ENCODE measurements around the gene LPIN2. TPM values are rescaled to one million over a fixed set of nuclear protein-coding genes. Genes with fewer than 3 reads are reported as not detected.

LPIN2 gene
- total and polyA plus RNA-seq, 2 of the 13 experiments (the other 11 are each of a cell fraction or from before 2014, with no cell fraction given), result 46.0 to 119 TPM

DNA sequence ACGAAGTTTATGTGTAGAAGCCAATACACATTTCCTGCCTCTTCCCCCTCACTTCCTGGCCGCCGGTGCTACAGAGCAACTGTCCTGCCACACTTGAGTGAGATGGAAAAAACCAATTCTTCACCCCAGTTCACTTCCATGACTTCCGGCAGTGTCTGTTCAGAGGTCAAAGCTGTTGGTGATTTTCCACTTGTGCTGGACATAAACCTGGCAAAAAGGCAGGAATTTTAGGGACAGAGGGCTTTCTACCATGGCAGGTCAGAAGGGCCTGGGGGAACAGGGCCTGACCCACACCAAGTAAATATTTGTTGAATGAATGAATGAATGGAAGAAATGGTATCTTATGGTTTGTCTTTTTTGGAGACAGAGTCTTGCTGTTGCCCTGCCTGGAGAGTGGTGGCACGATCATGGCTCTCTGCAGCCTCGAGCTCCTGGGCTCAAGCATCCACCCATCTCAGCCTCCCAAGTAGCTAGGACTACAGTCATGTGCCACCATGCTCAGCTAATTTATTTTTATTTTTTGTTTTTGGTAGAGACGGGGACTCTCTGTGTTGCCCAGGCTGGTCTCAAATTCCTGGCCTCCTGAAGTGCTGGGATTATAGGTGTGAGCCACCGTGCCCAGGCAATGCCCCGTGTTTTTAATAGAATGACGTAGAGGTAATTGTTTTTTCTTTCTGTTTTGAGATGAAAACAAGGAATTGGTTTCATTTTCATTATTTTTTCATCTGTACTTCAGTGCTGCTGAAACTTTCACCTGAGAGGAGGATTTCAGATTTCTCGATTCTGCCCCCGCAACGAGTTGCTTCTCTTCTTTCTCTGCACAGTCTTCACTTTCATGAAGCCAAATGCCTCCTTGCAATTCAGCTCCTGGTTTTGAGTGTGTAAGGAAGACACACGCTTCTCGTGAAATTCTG, 48.0 kb upstream of the LPIN2 start (continued):
- TF ChIP-seq KMT2A (CRISPR knock-in tag; IDR thresholded peaks at IDR 0.05) (no peak), KLF15 (CRISPR knock-in tag; IDR thresholded peaks at IDR 0.05; ENCODE audit: borderline replicate concordance) (no peak), ZNF274 (CRISPR knock-in tag; IDR thresholded peaks at IDR 0.05) (no peak), JUN (CRISPR knock-in tag; IDR thresholded peaks at IDR 0.05) (peak; percentile 60), TOPORS (CRISPR knock-in tag; IDR thresholded peaks at IDR 0.05) (no peak; the same call in 1 of the 2 replicates), RBFOX2 (IDR thresholded peaks at IDR 0.05; ENCODE audit: low read depth, low read length) (peak; percentile 59), SP5 (CRISPR knock-in tag; IDR thresholded peaks at IDR 0.05; ENCODE audit: borderline replicate concordance, low read depth) (0 out of 2 replicates have a peak, but pooled peaks have one; percentile 22), HHEX (CRISPR knock-in tag; IDR thresholded peaks at IDR 0.05) (peak; percentile 72), BCL6 (CRISPR knock-in tag; IDR thresholded peaks at IDR 0.05) (peak; percentile 87), ZNF10 (CRISPR knock-in tag; IDR thresholded peaks at IDR 0.05; ENCODE audit: borderline replicate concordance, low read depth) (no peak), SETDB1 (CRISPR knock-in tag; IDR thresholded peaks at IDR 0.05; ENCODE audit: borderline replicate concordance) (no peak), ZNF839 (CRISPR knock-in tag; IDR thresholded peaks at IDR 0.05; ENCODE audit: borderline replicate concordance) (no peak)
- TF ChIP-seq, protein P1, sequence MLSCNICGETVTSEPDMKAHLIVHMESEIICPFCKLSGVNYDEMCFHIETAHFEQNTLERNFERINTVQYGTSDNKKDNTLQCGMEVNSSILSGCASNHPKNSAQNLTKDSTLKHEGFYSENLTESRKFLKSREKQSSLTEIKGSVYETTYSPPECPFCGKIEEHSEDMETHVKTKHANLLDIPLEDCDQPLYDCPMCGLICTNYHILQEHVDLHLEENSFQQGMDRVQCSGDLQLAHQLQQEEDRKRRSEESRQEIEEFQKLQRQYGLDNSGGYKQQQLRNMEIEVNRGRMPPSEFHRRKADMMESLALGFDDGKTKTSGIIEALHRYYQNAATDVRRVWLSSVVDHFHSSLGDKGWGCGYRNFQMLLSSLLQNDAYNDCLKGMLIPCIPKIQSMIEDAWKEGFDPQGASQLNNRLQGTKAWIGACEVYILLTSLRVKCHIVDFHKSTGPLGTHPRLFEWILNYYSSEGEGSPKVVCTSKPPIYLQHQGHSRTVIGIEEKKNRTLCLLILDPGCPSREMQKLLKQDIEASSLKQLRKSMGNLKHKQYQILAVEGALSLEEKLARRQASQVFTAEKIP (CRISPR knock-in tag; IDR thresholded peaks at IDR 0.05; ENCODE audit: borderline replicate concordance), result no peak
- TF ChIP-seq, protein P2, sequence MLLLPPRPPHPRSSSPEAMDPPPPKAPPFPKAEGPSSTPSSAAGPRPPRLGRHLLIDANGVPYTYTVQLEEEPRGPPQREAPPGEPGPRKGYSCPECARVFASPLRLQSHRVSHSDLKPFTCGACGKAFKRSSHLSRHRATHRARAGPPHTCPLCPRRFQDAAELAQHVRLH (CRISPR knock-in tag; IDR thresholded peaks at IDR 0.05; ENCODE audit: borderline replicate concordance, low read depth), result peak; percentile 75; the same call in 1 of the 2 replicates
- TF ChIP-seq, protein P3, sequence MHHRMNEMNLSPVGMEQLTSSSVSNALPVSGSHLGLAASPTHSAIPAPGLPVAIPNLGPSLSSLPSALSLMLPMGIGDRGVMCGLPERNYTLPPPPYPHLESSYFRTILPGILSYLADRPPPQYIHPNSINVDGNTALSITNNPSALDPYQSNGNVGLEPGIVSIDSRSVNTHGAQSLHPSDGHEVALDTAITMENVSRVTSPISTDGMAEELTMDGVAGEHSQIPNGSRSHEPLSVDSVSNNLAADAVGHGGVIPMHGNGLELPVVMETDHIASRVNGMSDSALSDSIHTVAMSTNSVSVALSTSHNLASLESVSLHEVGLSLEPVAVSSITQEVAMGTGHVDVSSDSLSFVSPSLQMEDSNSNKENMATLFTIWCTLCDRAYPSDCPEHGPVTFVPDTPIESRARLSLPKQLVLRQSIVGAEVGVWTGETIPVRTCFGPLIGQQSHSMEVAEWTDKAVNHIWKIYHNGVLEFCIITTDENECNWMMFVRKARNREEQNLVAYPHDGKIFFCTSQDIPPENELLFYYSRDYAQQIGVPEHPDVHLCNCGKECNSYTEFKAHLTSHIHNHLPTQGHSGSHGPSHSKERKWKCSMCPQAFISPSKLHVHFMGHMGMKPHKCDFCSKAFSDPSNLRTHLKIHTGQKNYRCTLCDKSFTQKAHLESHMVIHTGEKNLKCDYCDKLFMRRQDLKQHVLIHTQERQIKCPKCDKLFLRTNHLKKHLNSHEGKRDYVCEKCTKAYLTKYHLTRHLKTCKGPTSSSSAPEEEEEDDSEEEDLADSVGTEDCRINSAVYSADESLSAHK (CRISPR knock-in tag; IDR thresholded peaks at IDR 0.05; ENCODE audit: borderline replicate concordance), result no peak
- TF ChIP-seq, protein P4, sequence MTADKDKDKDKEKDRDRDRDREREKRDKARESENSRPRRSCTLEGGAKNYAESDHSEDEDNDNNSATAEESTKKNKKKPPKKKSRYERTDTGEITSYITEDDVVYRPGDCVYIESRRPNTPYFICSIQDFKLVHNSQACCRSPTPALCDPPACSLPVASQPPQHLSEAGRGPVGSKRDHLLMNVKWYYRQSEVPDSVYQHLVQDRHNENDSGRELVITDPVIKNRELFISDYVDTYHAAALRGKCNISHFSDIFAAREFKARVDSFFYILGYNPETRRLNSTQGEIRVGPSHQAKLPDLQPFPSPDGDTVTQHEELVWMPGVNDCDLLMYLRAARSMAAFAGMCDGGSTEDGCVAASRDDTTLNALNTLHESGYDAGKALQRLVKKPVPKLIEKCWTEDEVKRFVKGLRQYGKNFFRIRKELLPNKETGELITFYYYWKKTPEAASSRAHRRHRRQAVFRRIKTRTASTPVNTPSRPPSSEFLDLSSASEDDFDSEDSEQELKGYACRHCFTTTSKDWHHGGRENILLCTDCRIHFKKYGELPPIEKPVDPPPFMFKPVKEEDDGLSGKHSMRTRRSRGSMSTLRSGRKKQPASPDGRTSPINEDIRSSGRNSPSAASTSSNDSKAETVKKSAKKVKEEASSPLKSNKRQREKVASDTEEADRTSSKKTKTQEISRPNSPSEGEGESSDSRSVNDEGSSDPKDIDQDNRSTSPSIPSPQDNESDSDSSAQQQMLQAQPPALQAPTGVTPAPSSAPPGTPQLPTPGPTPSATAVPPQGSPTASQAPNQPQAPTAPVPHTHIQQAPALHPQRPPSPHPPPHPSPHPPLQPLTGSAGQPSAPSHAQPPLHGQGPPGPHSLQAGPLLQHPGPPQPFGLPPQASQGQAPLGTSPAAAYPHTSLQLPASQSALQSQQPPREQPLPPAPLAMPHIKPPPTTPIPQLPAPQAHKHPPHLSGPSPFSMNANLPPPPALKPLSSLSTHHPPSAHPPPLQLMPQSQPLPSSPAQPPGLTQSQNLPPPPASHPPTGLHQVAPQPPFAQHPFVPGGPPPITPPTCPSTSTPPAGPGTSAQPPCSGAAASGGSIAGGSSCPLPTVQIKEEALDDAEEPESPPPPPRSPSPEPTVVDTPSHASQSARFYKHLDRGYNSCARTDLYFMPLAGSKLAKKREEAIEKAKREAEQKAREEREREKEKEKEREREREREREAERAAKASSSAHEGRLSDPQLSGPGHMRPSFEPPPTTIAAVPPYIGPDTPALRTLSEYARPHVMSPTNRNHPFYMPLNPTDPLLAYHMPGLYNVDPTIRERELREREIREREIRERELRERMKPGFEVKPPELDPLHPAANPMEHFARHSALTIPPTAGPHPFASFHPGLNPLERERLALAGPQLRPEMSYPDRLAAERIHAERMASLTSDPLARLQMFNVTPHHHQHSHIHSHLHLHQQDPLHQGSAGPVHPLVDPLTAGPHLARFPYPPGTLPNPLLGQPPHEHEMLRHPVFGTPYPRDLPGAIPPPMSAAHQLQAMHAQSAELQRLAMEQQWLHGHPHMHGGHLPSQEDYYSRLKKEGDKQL (CRISPR knock-in tag; IDR thresholded peaks at IDR 0.05; ENCODE audit: low read depth), result peak; percentile 68

Measured in HepG2 (cell line).